T-cell (primary cell): ENCODE results near the gene GIGYF2. TPM values are rescaled to one million over a fixed set of nuclear protein-coding genes. Genes with fewer than 3 reads are reported as not detected.

Source experiments
- ATAC-seq, 4 experiments: fragments of 200-7000 bp in 3 of 4; fragments of 150-1000 bp in 1 of 4; cut with Tn5 transposase; replicated peaks in 1 of 4; 1 replicate in 3 of 4; 2 replicates in 1 of 4; pipeline ENCODE4 v1.10.0; 2021; ENCODE audit warnings: moderate library complexity in 3 of 4, mild to moderate bottlenecking in 2 of 4, moderate number of reproducible peaks in 1 of 4
- CTCF ChIA-PET, 2 donors: fragments of 300-600 bp; sonication (Branson Sonifier 250); formaldehyde crosslinking; loops; one replicate each; lab custom pipeline; 2022; ENCODE audit warnings: antibody characterized with exemption in 2 of 2; lab: Charles Lee
- POLR2A ChIA-PET, 2 donors: fragments of 300-600 bp; sonication (Branson Sonifier 250); formaldehyde crosslinking; loops; one replicate each; lab custom pipeline; 2022; ENCODE audit warnings: antibody characterized with exemption in 2 of 2; lab: Charles Lee
- DNase-seq, 35 experiments: peaks; one replicate each; pipeline versions ENCODE4 v3.0.0 to v3.0.0-alpha.2; 2013 to 2023
- H3K27ac ChIP-seq: one replicate; pipeline ENCODE4 v1.5.1; 2013; ENCODE audit warnings: low read length
- H3K27me3 ChIP-seq, 2 experiments: replicated peaks in 1 of 2; 1 replicate in 1 of 2; 2 replicates in 1 of 2; pipeline versions ENCODE4 v1.6.1 to v1.7.0; 2013; ENCODE audit warnings: low read length in 1 of 2, mixed read lengths in 1 of 2; ENCODE audit not compliant: control insufficient read depth in 2 of 2, insufficient read depth in 2 of 2; ENCODE audit errors: extremely low read depth in 1 of 2
- H3K36me3 ChIP-seq, 2 donors: 1 replicate in 1 of 2; 2 replicates in 1 of 2; pipeline versions ENCODE4 v1.6.1 to v1.7.0; 2013; ENCODE audit warnings: low read length in 1 of 2; ENCODE audit not compliant: control insufficient read depth in 2 of 2, insufficient read depth in 1 of 2; ENCODE audit errors: extremely low read depth in 1 of 2
- H3K4me1 ChIP-seq, 2 experiments: 1 replicate in 1 of 2; 2 replicates in 1 of 2; pipeline versions ENCODE4 v1.6.1 to v1.7.0; 2013; ENCODE audit warnings: low read length in 2 of 2, mixed read lengths in 1 of 2; ENCODE audit not compliant: insufficient read depth in 2 of 2, control insufficient read depth in 1 of 2; ENCODE audit errors: extremely low read depth in 1 of 2
- H3K4me3 ChIP-seq, 2 donors: 1 replicate in 1 of 2; 2 replicates in 1 of 2; pipeline versions ENCODE4 v1.5.1 to v1.7.0; 2013; ENCODE audit warnings: mild to moderate bottlenecking in 2 of 2, low read length in 1 of 2, moderate library complexity in 1 of 2; ENCODE audit not compliant: control insufficient read depth in 1 of 2; ENCODE audit errors: extremely low read depth in 1 of 2
- H3K9me3 ChIP-seq: 2 replicates; pipeline ENCODE4 v1.7.0; 2013
- H3K27ac Mint-ChIP-seq, 2 donors: one replicate each; pipeline ENCODE4 v1.8.0; 2020 to 2021; ENCODE audit warnings: mild to moderate bottlenecking in 2 of 2, mixed read lengths in 2 of 2
- H3K27me3 Mint-ChIP-seq, 2 donors: one replicate each; pipeline ENCODE4 v1.8.0; 2021 to 2022; ENCODE audit warnings: mixed read lengths in 2 of 2
- H3K36me3 Mint-ChIP-seq: one replicate; pipeline ENCODE4 v1.8.0; 2021; ENCODE audit warnings: mixed read lengths
- H3K4me1 Mint-ChIP-seq, 3 donors: one replicate each; pipeline ENCODE4 v1.8.0; 2020 to 2022; ENCODE audit warnings: mixed read lengths in 3 of 3, mild to moderate bottlenecking in 1 of 3
- H3K4me3 Mint-ChIP-seq, 3 donors: one replicate each; pipeline ENCODE4 v1.8.0; 2020 to 2022; ENCODE audit warnings: mild to moderate bottlenecking in 3 of 3, mixed read lengths in 3 of 3, moderate library complexity in 3 of 3
- H3K9me3 Mint-ChIP-seq, 3 donors: one replicate each; pipeline ENCODE4 v1.8.0; 2020 to 2022; ENCODE audit warnings: mixed read lengths in 3 of 3
- WGBS: methylation state at CpG from one replicate; pipeline ENCODE4 v1.1.5; 2013; ENCODE audit warnings: missing lambda C conversion rate; ENCODE audit not compliant: insufficient coverage; 5-methylcytosine and 5-hydroxymethylcytosine counted together
- total RNA-seq, 35 experiments: library from RNA in 6 of 35; stranded (reverse) in 6 of 35; fragments of 120-200 nt in 1 of 35; gene quantifications; one replicate each; pipeline versions ENCODE4 v1.2.1 to v1.2.4 and lab custom pipeline; 2013 to 2026

GIGYF2 gene
- total RNA-seq, 5 donors from 2014 or later (not counting 1 experiment from before 2014, with no cell fraction given) = 57.8 to 76.8 (median 68.7) TPM

DNA sequence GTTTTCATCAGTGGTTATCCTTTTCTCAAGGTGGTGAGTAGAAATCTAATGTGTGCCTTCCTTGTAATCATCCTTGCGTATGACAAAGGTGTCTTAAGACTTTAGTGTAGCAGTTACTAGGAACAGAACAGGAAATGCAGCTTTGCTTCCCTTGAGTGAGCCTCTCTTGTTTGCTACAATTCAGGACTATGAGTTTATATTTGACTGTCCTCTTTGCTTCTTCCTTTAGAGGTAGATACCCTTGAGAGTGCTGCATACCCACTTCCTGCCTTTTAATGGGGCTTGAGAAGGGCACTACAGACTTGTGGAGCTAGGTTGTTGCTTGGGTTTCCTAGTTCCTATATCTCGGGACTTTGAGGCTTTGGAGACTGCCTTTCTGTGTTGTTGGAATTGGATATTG lies 75.4 kb downstream of the GIGYF2 start:
- Histone ChIP-seq H3K4me3 (no peak overlapping the region), H3K4me1 (peaks cover 0 to 4% of the 10 kb centered on the region in 2 experiments), H3K27me3 (no peaks in the 10 kb centered on the region), H3K27ac (no peak overlapping the region), H3K36me3 (peaks cover 0 to 26% of the 10 kb centered on the region in 2 donors), H3K9me3 (no peaks in the 10 kb centered on the region)
- H3K9me3 Mint-ChIP-seq = no peaks in the 10 kb centered on the region
- CTCF ChIA-PET = no interaction called here
- no peak overlapping the region for H3K4me3 Mint-ChIP-seq
- POLR2A ChIA-PET = no interaction called here
- no CpG with 5 or more reads among the region's 2 CpGs for WGBS
- peaks cover 47% of the 10 kb centered on the region for H3K36me3 Mint-ChIP-seq
- H3K27ac Mint-ChIP-seq = peak overlapping the region; percentile 21 to 73
- ATAC-seq (peak; percentile 46 to 79 (median 56)), DNase-seq (peak in 1 of 35 experiments; percentile 17)
- H3K27me3 Mint-ChIP-seq = no peaks in the 10 kb centered on the region
- peaks cover 24 to 33% (median 31%) of the 10 kb centered on the region in 3 donors for H3K4me1 Mint-ChIP-seq

DNA sequence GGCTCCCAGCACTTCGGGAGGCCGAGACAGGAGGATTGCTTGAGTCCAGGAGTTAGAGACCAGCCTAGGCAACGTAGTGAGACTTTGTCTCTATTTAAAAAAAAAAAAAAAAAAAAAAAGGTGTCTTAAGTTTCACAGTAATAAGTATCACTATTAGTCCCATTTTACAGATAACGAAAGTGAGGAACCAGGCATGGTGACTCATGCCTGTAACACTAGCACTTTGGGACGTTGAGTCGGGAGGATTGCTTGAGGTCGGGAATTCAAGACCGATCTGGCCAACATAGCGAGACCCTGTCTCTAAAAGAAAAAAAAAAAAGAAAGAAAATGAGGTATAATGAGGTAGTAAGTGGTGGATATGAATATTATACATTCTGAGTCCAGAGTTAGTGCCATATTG lies 76.7 kb downstream of the GIGYF2 start:
- Mint-ChIP-seq H3K4me3 (no peak overlapping the region), H3K4me1 (peaks cover 24 to 33% (median 31%) of the 10 kb centered on the region in 3 donors), H3K27me3 (no peaks in the 10 kb centered on the region), H3K36me3 (peaks cover 43% of the 10 kb centered on the region), H3K9me3 (no peaks in the 10 kb centered on the region), H3K27ac (no peak overlapping the region)
- Histone ChIP-seq H3K9me3 (no peaks in the 10 kb centered on the region), H3K4me3 (no peak overlapping the region), H3K27ac (no peak overlapping the region), H3K4me1 (peaks cover 0 to 4% of the 10 kb centered on the region in 2 experiments), H3K27me3 (no peaks in the 10 kb centered on the region), H3K36me3 (peaks cover 0 to 18% of the 10 kb centered on the region in 2 donors)
- DNase-seq (no peak), ATAC-seq (no peak)
- CTCF ChIA-PET = no interaction called here
- POLR2A ChIA-PET = no interaction called here
- 73% methylated on average over 5 of the region's 9 CpGs for WGBS

DNA sequence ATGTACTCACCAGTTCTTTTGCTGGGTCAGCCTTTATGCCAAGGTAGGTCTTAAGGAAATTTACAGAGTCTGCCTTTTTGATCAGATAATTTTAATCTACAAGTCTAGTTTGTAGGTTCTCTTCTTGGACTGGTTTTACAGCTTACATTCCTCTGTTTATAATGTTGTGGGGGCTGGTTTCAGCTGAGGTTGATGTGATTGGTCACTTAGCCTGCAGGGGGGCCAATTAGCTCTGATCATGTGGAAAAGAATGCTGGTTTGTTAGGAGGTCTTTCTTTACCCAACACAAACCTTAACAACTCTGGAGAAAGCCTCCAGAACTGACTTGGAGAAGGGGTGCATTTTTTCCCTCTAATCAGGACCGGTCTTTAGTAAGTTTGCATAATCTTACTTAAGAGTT lies 79.3 kb downstream of the GIGYF2 start, which contains the start of gene KCNJ13:
Gene KCNJ13 (minus strand): TSS at position 131 of the 400 bp plus-strand sequence. CDS start 5,203 bp downstream, outside the sequence.
- Histone ChIP-seq H3K4me1 (peaks cover 0 to 4% of the 10 kb centered on the region in 2 experiments), H3K4me3 (no peak within 1 kb of the TSS), H3K27me3 (no peaks in the 10 kb centered on the region), H3K9me3 (no peaks in the 10 kb centered on the region), H3K27ac (no peak within 1 kb of the TSS), H3K36me3 (peaks cover 0 to 7% of the 10 kb centered on the region in 2 donors)
- no peak for DNase-seq
- H3K27me3 Mint-ChIP-seq = no peaks in the 10 kb centered on the region
- H3K4me3 Mint-ChIP-seq = no peak within 1 kb of the TSS
- H3K9me3 Mint-ChIP-seq = no peaks in the 10 kb centered on the region
- no peak for ATAC-seq
- no peak within 1 kb of the TSS for H3K27ac Mint-ChIP-seq
- WGBS = no CpG with 5 or more reads among the region's 1 CpG
- H3K36me3 Mint-ChIP-seq = peaks cover 25% of the 10 kb centered on the region
- ChIA-PET CTCF (no interaction called here), POLR2A (no interaction called here)
- peaks cover 16 to 20% (median 20%) of the 10 kb centered on the region in 3 donors for H3K4me1 Mint-ChIP-seq

DNA sequence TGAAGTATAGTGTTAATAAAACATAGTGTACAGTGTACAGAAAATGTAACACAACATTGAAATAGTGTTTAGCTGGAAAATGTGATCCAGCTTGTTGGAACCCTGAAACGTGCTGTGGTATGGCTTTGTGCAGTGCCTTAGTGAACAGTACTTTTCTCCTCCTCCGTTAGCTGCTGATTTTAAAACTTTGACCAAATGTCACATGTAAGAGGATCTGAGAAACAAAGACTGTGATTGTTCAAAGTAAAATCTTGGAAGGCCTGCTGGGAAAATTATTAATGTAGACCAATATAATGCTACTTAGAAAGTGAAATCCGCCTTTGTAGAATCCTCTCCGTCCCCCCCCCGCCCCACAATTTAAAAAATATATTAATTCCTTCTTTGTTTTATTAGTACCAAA lies 80.1 kb downstream of the GIGYF2 start:
- CTCF ChIA-PET = no interaction called here
- no peaks in the 10 kb centered on the region for H3K27me3 ChIP-seq
- POLR2A ChIA-PET = no interaction called here
- H3K27ac Mint-ChIP-seq = no peak overlapping the region
- no peak for DNase-seq
- peaks cover 0 to 7% of the 10 kb centered on the region in 2 donors for H3K36me3 ChIP-seq
- H3K27me3 Mint-ChIP-seq = no peaks in the 10 kb centered on the region
- no peaks in the 10 kb centered on the region for H3K4me1 ChIP-seq
- no peaks in the 10 kb centered on the region for H3K9me3 ChIP-seq
- H3K4me1 Mint-ChIP-seq = peaks cover 10 to 20% (median 18%) of the 10 kb centered on the region in 3 donors
- 89% methylated on average over 2 of the region's 5 CpGs for WGBS
- no peaks in the 10 kb centered on the region for H3K9me3 Mint-ChIP-seq
- no peak for ATAC-seq
- no peak overlapping the region for H3K4me3 Mint-ChIP-seq
- H3K27ac ChIP-seq = no peak overlapping the region
- H3K4me3 ChIP-seq = no peak overlapping the region
- H3K36me3 Mint-ChIP-seq = peaks cover 26% of the 10 kb centered on the region

DNA sequence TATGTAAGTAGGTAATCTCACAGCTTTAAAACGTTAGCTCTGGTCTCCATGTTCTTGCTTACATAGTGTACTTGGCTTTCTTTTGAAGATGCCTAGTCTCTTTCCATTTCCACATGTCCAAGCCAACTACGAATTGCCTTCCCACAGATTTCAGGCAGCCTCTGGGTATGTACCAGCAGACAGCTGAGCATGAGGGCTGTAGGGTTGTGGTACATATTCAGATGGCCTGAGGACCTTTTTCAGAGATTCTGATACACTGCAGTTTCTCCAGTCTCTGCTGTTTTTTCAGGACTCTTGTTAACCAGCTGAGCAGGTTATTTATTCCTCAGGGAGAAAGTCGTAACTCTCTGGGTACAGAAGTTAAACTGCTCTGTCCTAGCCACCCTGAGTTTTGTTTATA lies 82.3 kb downstream of the GIGYF2 start:
- Mint-ChIP-seq H3K4me1 (peaks cover 0 to 8% (median 8%) of the 10 kb centered on the region in 3 donors), H3K4me3 (no peak overlapping the region), H3K27ac (no peak overlapping the region), H3K36me3 (peaks cover 33% of the 10 kb centered on the region), H3K9me3 (no peaks in the 10 kb centered on the region), H3K27me3 (no peaks in the 10 kb centered on the region)
- H3K36me3 ChIP-seq = peaks cover 0 to 9% of the 10 kb centered on the region in 2 donors
- ATAC-seq (no peak), DNase-seq (no peak)
- no peak overlapping the region for H3K27ac ChIP-seq
- POLR2A ChIA-PET = no interaction called here
- H3K9me3 ChIP-seq = no peaks in the 10 kb centered on the region
- H3K4me3 ChIP-seq = no peak overlapping the region
- CTCF ChIA-PET = no interaction called here
- no CpG with 5 or more reads among the region's 3 CpGs for WGBS
- no peaks in the 10 kb centered on the region for H3K27me3 ChIP-seq
- H3K4me1 ChIP-seq = no peaks in the 10 kb centered on the region

DNA sequence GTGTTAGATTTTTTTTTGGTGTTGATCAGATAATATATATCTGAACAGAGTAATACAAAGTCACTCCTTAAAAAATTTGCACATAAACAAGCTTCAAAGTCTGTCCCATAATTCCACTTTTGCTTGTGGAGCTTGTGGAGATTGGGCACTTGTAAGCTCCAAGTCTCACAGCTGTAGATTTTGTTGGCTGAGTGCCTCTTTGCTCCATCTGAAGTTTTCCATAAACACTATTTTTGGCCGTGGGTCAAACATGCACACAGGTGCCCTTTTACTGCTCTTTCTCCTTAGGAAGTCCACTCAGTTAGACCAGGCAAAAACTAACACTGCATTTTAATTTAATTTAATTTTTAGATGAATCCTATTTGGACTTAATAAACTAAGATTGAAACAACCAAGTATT lies 82.8 kb downstream of the GIGYF2 start:
- DNase-seq (no peak), ATAC-seq (no peak)
- Histone ChIP-seq H3K4me3 (no peak overlapping the region), H3K36me3 (peaks cover 0 to 13% of the 10 kb centered on the region in 2 donors), H3K27me3 (no peaks in the 10 kb centered on the region), H3K27ac (no peak overlapping the region), H3K4me1 (no peaks in the 10 kb centered on the region), H3K9me3 (no peaks in the 10 kb centered on the region)
- H3K27me3 Mint-ChIP-seq = no peaks in the 10 kb centered on the region
- CTCF ChIA-PET = no interaction called here
- no peak overlapping the region for H3K27ac Mint-ChIP-seq
- peaks cover 37% of the 10 kb centered on the region for H3K36me3 Mint-ChIP-seq
- WGBS = no CpG with 5 or more reads among the region's 1 CpG
- H3K4me1 Mint-ChIP-seq = peaks cover 0 to 8% (median 6%) of the 10 kb centered on the region in 3 donors
- no peaks in the 10 kb centered on the region for H3K9me3 Mint-ChIP-seq
- H3K4me3 Mint-ChIP-seq = no peak overlapping the region
- POLR2A ChIA-PET = interaction anchor here in 1 of 2 donors (0.6 kb wide), 1 partner anchor 490 kb away, joined by 3 read pairs; no protein-coding TSS in a partner anchor
